Neural progenitor cell (in vitro differentiated cells): Measurements from ENCODE around the gene USP10. TPM values are rescaled to one million over a fixed set of nuclear protein-coding genes. Genes with fewer than 3 reads are reported as not detected.

Source experiments
- DNase-seq: peaks from one replicate; pipeline ENCODE4 v3.0.0-alpha.2; 2016; ENCODE audit warnings: low spot score
- H2AFZ ChIP-seq: fragments of 200-600 bp; sonication (generic); replicated peaks from 2 replicates; pipeline ENCODE4 v1.6.1; 2016; ENCODE audit warnings: antibody characterized with exemption
- H3F3A ChIP-seq: fragments of 200-600 bp; sonication (generic); 2 replicates; pipeline ENCODE4 v1.6.1; 2016; ENCODE audit warnings: antibody characterized with exemption, low read depth
- H3K27ac ChIP-seq: fragments of 200-600 bp; sonication (generic); 2 replicates; pipeline ENCODE4 v1.5.1; 2016; ENCODE audit warnings: mild to moderate bottlenecking
- H3K27me3 ChIP-seq: fragments of 200-600 bp; sonication (generic); 2 replicates; pipeline ENCODE4 v1.6.1; 2016; ENCODE audit warnings: mild to moderate bottlenecking, moderate library complexity
- H3K36me3 ChIP-seq: fragments of 200-600 bp; sonication (generic); 2 replicates; pipeline ENCODE4 v1.5.1; 2016
- H3K4me1 ChIP-seq: fragments of 200-600 bp; sonication (generic); 2 replicates; pipeline ENCODE4 v1.6.1; 2016; ENCODE audit warnings: mixed run types
- H3K4me2 ChIP-seq: fragments of 200-600 bp; sonication (generic); 2 replicates; pipeline ENCODE4 v1.6.1; 2016
- H3K4me3 ChIP-seq: fragments of 200-600 bp; sonication (generic); 2 replicates; pipeline ENCODE4 v1.5.1; 2016
- H3K79me2 ChIP-seq: fragments of 200-600 bp; sonication (generic); 2 replicates; pipeline ENCODE4 v1.6.1; 2016; ENCODE audit warnings: low read depth
- H3K9ac ChIP-seq: fragments of 200-600 bp; sonication (generic); 2 replicates; pipeline ENCODE4 v1.6.1; 2016
- H3K9me3 ChIP-seq: fragments of 200-600 bp; sonication (generic); 2 replicates; pipeline ENCODE4 v1.5.1; 2016; ENCODE audit warnings: low read depth
- H4K20me1 ChIP-seq: fragments of 200-600 bp; sonication (generic); 2 replicates; pipeline ENCODE4 v1.6.1; 2016; ENCODE audit warnings: low read depth
- H3K27ac Mint-ChIP-seq: 3 replicates; pipeline ENCODE4 v1.8.0; 2021; ENCODE audit warnings: mixed read lengths
- H3K27me3 Mint-ChIP-seq: 2 replicates; pipeline ENCODE4 v1.8.0; 2022; ENCODE audit warnings: low read depth, mild to moderate bottlenecking, inconsistent platforms, moderate library complexity, mixed read lengths; ENCODE audit not compliant: insufficient read depth
- H3K36me3 Mint-ChIP-seq: 3 replicates; pipeline ENCODE4 v1.8.0; 2021; ENCODE audit warnings: mixed read lengths
- H3K4me1 Mint-ChIP-seq: 3 replicates; pipeline ENCODE4 v1.8.0; 2021; ENCODE audit warnings: mixed read lengths
- H3K4me3 Mint-ChIP-seq: 3 replicates; pipeline ENCODE4 v1.8.0; 2021; ENCODE audit warnings: mild to moderate bottlenecking, moderate library complexity, mixed read lengths
- H3K9me3 Mint-ChIP-seq: 3 replicates; pipeline ENCODE4 v1.8.0; 2020; ENCODE audit warnings: mixed read lengths
- EZH2 ChIP-seq: fragments of 200-600 bp; sonication (generic); IDR thresholded peaks from 2 replicates; pipeline ENCODE4 v1.6.1; 2017; ENCODE audit warnings: antibody characterized with exemption, mild to moderate bottlenecking, moderate library complexity
- EZH2phosphoT487 ChIP-seq: fragments of 200-600 bp; sonication (generic); IDR thresholded peaks from 2 replicates; pipeline ENCODE4 v1.6.1; 2017; ENCODE audit warnings: antibody characterized with exemption
- total RNA-seq: library from RNA; depleted of rRNA; stranded (reverse); fragments of >200 nt; gene quantifications from 2 replicates; pipeline ENCODE4 v1.2.3, GENCODE V29; 2015; ENCODE audit warnings: low replicate concordance
- TF ChIP-seq, protein P1 (sequence below): fragments of 200-600 bp; sonication (generic); IDR thresholded peaks from 2 replicates; pipeline ENCODE4 v1.5.1; 2017; ENCODE audit warnings: antibody characterized with exemption, mild to moderate bottlenecking

The USP10 gene
- total RNA-seq, 1 donor from 2014 or later, result 130 TPM

DNA sequence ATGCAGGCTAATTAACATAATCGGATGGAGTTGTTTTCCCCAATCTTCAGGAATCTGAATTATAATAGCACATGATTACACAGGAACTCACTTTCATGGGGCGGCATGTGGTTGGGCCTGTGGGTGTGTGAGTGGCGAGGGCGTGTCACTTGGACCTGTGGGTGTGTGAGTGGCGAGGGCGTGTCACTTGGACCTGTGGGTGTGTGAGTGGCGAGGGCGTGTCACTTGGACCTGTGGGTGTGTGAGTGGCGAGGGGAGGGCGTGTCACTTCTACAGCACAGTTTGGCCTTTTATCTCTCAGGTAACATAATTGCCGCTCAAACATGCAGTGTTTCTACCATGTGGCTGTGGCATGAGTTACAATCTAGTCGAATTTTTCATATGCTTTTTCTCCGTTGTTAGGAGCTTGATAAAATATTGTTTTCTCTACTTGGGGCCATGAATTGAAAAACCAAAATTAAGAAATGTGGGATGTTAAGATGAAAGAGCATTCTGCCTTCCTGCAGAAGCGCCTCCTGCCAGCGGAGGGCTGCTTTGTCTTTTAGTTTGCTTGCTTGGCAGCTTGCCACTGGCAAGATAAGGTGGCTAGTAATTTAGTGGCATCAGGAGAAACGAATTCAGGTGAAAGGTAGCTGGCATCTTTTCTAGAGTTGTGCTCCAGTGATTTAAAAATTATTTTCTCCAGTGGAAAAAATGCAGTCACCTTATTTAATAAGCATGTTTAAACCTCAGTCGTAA, 36.2 kb downstream of the USP10 start:
- H3K27ac ChIP-seq, result no peak overlapping the region
- peaks cover 14% of the 10 kb centered on the region for H3F3A ChIP-seq
- peaks cover 5% of the 10 kb centered on the region for H3K36me3 ChIP-seq
- Mint-ChIP-seq H3K9me3 (no peaks in the 10 kb centered on the region), H3K4me1 (peaks cover 29% of the 10 kb centered on the region), H3K27ac (no peak overlapping the region), H3K27me3 (no peaks in the 10 kb centered on the region), H3K4me3 (no peak overlapping the region), H3K36me3 (peaks cover 7% of the 10 kb centered on the region)
- no peak overlapping the region for H2AFZ ChIP-seq
- no peaks in the 10 kb centered on the region for H3K9me3 ChIP-seq
- H3K27me3 ChIP-seq, result no peaks in the 10 kb centered on the region
- peaks cover 98% of the 10 kb centered on the region for H3K79me2 ChIP-seq
- DNase-seq, result no peak
- no peak overlapping the region for H3K9ac ChIP-seq
- no peak overlapping the region for H3K4me3 ChIP-seq
- no peaks in the 10 kb centered on the region for H3K4me1 ChIP-seq
- TF ChIP-seq EZH2phosphoT487 (no peak), EZH2 (no peak)
- TF ChIP-seq, protein P1, sequence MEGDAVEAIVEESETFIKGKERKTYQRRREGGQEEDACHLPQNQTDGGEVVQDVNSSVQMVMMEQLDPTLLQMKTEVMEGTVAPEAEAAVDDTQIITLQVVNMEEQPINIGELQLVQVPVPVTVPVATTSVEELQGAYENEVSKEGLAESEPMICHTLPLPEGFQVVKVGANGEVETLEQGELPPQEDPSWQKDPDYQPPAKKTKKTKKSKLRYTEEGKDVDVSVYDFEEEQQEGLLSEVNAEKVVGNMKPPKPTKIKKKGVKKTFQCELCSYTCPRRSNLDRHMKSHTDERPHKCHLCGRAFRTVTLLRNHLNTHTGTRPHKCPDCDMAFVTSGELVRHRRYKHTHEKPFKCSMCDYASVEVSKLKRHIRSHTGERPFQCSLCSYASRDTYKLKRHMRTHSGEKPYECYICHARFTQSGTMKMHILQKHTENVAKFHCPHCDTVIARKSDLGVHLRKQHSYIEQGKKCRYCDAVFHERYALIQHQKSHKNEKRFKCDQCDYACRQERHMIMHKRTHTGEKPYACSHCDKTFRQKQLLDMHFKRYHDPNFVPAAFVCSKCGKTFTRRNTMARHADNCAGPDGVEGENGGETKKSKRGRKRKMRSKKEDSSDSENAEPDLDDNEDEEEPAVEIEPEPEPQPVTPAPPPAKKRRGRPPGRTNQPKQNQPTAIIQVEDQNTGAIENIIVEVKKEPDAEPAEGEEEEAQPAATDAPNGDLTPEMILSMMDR, result no peak
- no peak overlapping the region for H3K4me2 ChIP-seq
- peaks cover 92% of the 10 kb centered on the region for H4K20me1 ChIP-seq

DNA sequence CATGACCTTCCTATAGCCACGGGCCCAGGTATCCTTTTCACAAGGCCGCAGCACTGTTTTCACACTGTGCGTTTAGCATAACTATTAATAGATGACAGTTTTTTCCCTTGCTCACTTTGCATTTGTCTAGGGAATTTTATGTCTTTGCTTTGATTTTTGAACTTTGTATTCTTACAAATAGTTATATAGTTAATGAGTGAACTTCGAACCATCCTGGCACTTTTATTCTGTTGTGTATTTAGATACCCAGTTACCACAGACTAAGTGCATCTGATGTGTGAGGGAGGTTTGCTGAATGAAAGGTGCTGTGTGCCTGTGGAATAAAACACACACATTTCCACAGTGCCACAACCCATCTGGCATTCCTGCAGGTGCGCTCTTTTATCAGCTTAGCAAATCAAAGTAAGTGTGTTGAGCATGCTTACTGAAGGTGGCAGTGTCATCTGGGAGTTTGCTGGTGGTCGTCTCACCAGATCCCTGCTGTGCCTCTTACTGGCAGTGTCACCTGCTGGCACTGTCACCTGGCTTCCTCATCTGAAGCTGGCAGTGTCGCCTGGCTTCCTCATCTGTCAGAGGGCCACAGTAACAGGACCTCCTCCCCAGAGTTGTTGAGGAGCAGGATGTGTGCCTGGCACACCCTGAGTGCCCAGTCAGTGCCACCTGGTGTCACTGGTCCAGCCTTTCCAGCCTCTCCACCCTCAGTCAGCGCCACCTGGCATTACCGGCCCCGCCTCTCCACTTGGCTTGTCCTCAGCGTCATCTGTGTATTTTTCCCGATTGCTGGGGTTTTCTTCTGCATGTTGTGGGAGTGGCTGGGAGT, 37.6 kb downstream of the USP10 start:
- Histone ChIP-seq H3K36me3 (peaks cover 5% of the 10 kb centered on the region), H3K4me1 (peaks cover 14% of the 10 kb centered on the region), H3K9me3 (no peaks in the 10 kb centered on the region), H3K9ac (no peak overlapping the region), H3K4me2 (no peak overlapping the region), H3K27me3 (no peaks in the 10 kb centered on the region), H2AFZ (no peak overlapping the region), H3K79me2 (peaks cover 98% of the 10 kb centered on the region), H3K4me3 (no peak overlapping the region), H4K20me1 (peaks cover 98% of the 10 kb centered on the region), H3K27ac (peak overlapping the region; percentile 22), H3F3A (peaks cover 21% of the 10 kb centered on the region)
- H3K4me3 Mint-ChIP-seq, result no peak overlapping the region
- H3K9me3 Mint-ChIP-seq, result no peaks in the 10 kb centered on the region
- peaks cover 35% of the 10 kb centered on the region for H3K4me1 Mint-ChIP-seq
- no peak for DNase-seq
- TF ChIP-seq EZH2 (no peak), EZH2phosphoT487 (no peak)
- TF ChIP-seq, protein P1, result no peak
- H3K27me3 Mint-ChIP-seq, result no peaks in the 10 kb centered on the region
- peak overlapping the region; percentile 9 for H3K27ac Mint-ChIP-seq
- peaks cover 5% of the 10 kb centered on the region for H3K36me3 Mint-ChIP-seq

DNA sequence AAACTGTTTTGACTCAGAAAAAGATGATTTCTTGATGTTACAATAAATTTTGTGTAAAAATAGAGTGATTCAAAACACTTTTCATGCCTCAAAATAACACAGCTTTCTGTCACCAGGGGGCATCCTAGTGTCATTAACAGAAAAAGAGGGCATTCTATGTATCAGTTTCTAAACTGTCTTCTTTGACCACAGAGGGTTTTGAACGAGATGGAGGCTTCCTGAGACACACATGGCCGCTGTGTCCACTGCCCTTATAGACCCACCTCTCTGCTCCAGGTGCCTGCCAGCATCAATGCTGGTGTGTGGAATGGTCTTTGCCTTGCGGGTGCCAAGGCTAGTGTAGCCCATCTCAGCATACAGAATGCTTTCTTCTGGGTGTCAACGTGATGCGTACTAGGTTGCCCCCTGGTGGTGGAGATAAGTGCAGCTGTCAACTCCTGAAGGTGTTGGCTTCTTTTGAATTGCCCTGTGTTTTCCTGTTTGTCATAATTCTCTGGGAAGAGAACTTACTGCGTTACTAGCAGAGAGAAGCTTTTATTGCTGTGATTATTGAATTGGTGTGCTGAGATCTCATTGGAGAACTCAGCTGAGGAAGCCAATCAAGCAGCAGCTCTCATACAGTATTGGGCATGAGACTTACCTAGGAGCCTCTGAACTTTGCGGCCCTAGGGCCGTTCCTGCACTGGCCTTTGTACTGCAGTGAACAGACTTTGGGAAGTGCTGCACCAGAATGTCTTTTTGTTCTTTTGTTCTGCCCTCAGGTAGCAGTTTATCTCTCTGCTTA, 38.6 kb downstream of the USP10 start:
- Histone ChIP-seq H3K27me3 (no peaks in the 10 kb centered on the region), H4K20me1 (peaks cover 100% of the 10 kb centered on the region), H3K4me2 (no peak overlapping the region), H3K4me1 (peaks cover 24% of the 10 kb centered on the region), H3K36me3 (peaks cover 5% of the 10 kb centered on the region), H3K4me3 (no peak overlapping the region), H3K79me2 (peaks cover 98% of the 10 kb centered on the region), H3K27ac (no peak overlapping the region), H2AFZ (no peak overlapping the region), H3F3A (peaks cover 23% of the 10 kb centered on the region), H3K9ac (no peak overlapping the region), H3K9me3 (no peaks in the 10 kb centered on the region)
- Mint-ChIP-seq H3K36me3 (peaks cover 5% of the 10 kb centered on the region), H3K27ac (no peak overlapping the region), H3K9me3 (no peaks in the 10 kb centered on the region), H3K27me3 (no peaks in the 10 kb centered on the region), H3K4me3 (no peak overlapping the region), H3K4me1 (peaks cover 43% of the 10 kb centered on the region)
- TF ChIP-seq EZH2phosphoT487, result no peak
- TF ChIP-seq, protein P1, result peak; percentile 85
- peak; percentile 87 for DNase-seq
